GM21737 (cell line): ENCODE data around the gene PACRG.
"Not testable (repeated sequence)": the region's sequence is repeated elsewhere in the genome, so short reads cannot be mapped to it uniquely, and the experiment has no call there.

Experiments
- ATAC-seq: cut with Tn5 transposase; IDR thresholded peaks from one replicate; pipeline ENCODE4 v1.9.1; 2021; ENCODE audit warnings: mild to moderate bottlenecking, moderate library complexity; ENCODE audit not compliant: unreplicated experiment

PACRG gene

GRCh38 chr6:163301726-163302635, 574.2 kb downstream of the PACRG start:
- ATAC-seq: no peak

- ATAC-seq: no peak
Measured at GRCh38 chr6:163302747-163303146, 575.0 kb downstream of the PACRG start.

GRCh38 chr6:163306000-163306399, 578.2 kb downstream of the PACRG start:
- ATAC-seq: no peak

GRCh38 chr6:163308629-163309440, 581.1 kb downstream of the PACRG start:
- ATAC-seq: no peak

GRCh38 chr6:163309491-163310026, 581.8 kb downstream of the PACRG start:
- ATAC-seq: no peak

GRCh38 chr6:163310096-163310972, 582.6 kb downstream of the PACRG start:
- ATAC-seq: no peak

GRCh38 chr6:163310973-163311383, 583.2 kb downstream of the PACRG start:
- no peak for ATAC-seq

GRCh38 chr6:163311830-163312229, 584.1 kb downstream of the PACRG start:
- no peak for ATAC-seq

GRCh38 chr6:163313566-163313965, 585.8 kb downstream of the PACRG start:
- no peak for ATAC-seq

- no peak for ATAC-seq
Measured at GRCh38 chr6:163313981-163314380, 586.2 kb downstream of the PACRG start.

GRCh38 chr6:163314791-163315470, 587.2 kb downstream of the PACRG start:
- no peak for ATAC-seq

GRCh38 chr6:163316866-163317495, 589.2 kb downstream of the PACRG start:
- ATAC-seq: not testable (repeated sequence)

- ATAC-seq: no peak
Measured at GRCh38 chr6:163318071-163318786, 590.5 kb downstream of the PACRG start.

GRCh38 chr6:163319609-163320366, 592.0 kb downstream of the PACRG start:
- ATAC-seq: no peak

- no peak for ATAC-seq
Measured at GRCh38 chr6:163320402-163320801, 592.6 kb downstream of the PACRG start.

- ATAC-seq: no peak
Measured at GRCh38 chr6:163320804-163321203, 593.0 kb downstream of the PACRG start.

- no peak for ATAC-seq
Measured at GRCh38 chr6:163321717-163322116, 593.9 kb downstream of the PACRG start.

- ATAC-seq: no peak
Measured at GRCh38 chr6:163323274-163323673, 595.5 kb downstream of the PACRG start.
